PC-3 (cell line): ENCODE data around the gene EVL. TPM values are rescaled to one million over a fixed set of nuclear protein-coding genes. Genes with fewer than 3 reads are reported as not detected.

ENCODE experiments used
- ATAC-seq: fragments of 200-7000 bp; cut with Tn5 transposase; 2 replicates; pipeline ENCODE4 v1.9.1; 2020; ENCODE audit warnings: mild to moderate bottlenecking, moderate library complexity
- BruUV-seq: library from RNA; stranded (reverse); fragments of 400-500 nt; replicated peaks from 2 replicates; lab custom pipeline; 2021; lab: Mats Ljungman, UMichigan
- CTCF ChIA-PET: fragments of 300-600 bp; sonication (Branson Sonifier 250); formaldehyde crosslinking; loops from one replicate; lab custom pipeline; 2022; ENCODE audit warnings: antibody characterized with exemption; lab: Charles Lee
- POLR2A ChIA-PET: fragments of 300-600 bp; sonication (Branson Sonifier 250); formaldehyde crosslinking; loops from one replicate; lab custom pipeline; 2022; ENCODE audit warnings: antibody characterized with exemption; ENCODE audit not compliant: unreplicated experiment; lab: Charles Lee
- DNase-seq: peaks from one replicate; pipeline ENCODE4 v3.0.0-alpha.2; 2015
- H2AFZ ChIP-seq: fragments of 300-600 bp; sonication (generic); 2 replicates; pipeline ENCODE4 v1.6.0; 2016; ENCODE audit warnings: antibody characterized with exemption, low read length
- H3F3A ChIP-seq: fragments of 300-600 bp; sonication (generic); one replicate; pipeline ENCODE4 v1.6.0; 2017; ENCODE audit warnings: antibody characterized with exemption, low read length, control low read depth, mild to moderate bottlenecking; ENCODE audit not compliant: unreplicated experiment
- H3K27ac ChIP-seq: fragments of 300-600 bp; sonication (generic); 2 replicates; pipeline ENCODE4 v1.5.1; 2016; ENCODE audit warnings: mild to moderate bottlenecking, low read length
- H3K27me3 ChIP-seq: fragments of 300-600 bp; sonication (generic); 2 replicates; pipeline ENCODE4 v1.6.1; 2016; ENCODE audit warnings: low read length, mixed read lengths
- H3K36me3 ChIP-seq: fragments of 300-600 bp; sonication (generic); 2 replicates; pipeline ENCODE4 v1.6.1; 2016; ENCODE audit warnings: low read depth, mixed run types, low read length, mixed read lengths
- H3K4me1 ChIP-seq: fragments of 300-600 bp; sonication (generic); 2 replicates; pipeline ENCODE4 v1.5.1; 2016; ENCODE audit warnings: low read length; ENCODE audit not compliant: insufficient read depth
- H3K4me2 ChIP-seq: fragments of 300-600 bp; sonication (generic); 2 replicates; pipeline ENCODE4 v1.6.0; 2016; ENCODE audit warnings: low read length
- H3K4me3 ChIP-seq: fragments of 300-600 bp; sonication (generic); 2 replicates; pipeline ENCODE4 v1.5.1; 2016; ENCODE audit warnings: mild to moderate bottlenecking, low read length, mixed read lengths
- H3K79me2 ChIP-seq: fragments of 300-600 bp; sonication (generic); 2 replicates; pipeline ENCODE4 v1.6.1; 2017; ENCODE audit warnings: low read length, mixed read lengths
- H3K9ac ChIP-seq: fragments of 300-600 bp; sonication (generic); 2 replicates; pipeline ENCODE4 v1.6.0; 2016; ENCODE audit warnings: mild to moderate bottlenecking, low read length
- H3K9me2 ChIP-seq: fragments of 300-600 bp; sonication (generic); replicated peaks from 2 replicates; pipeline ENCODE4 v1.6.1; 2016; ENCODE audit warnings: mixed run types, low read length, mixed read lengths
- H3K9me3 ChIP-seq: fragments of 300-600 bp; sonication (generic); 2 replicates; pipeline ENCODE4 v1.6.1; 2016; ENCODE audit warnings: low read length, mixed read lengths
- H4K20me1 ChIP-seq: fragments of 300-600 bp; sonication (generic); 2 replicates; pipeline ENCODE4 v1.6.1; 2016; ENCODE audit warnings: low read length, mixed read lengths
- CTCF ChIP-seq: fragments of 300-600 bp; sonication (generic); conservative IDR thresholded peaks from 2 replicates; pipeline ENCODE4 v1.5.1; 2017; ENCODE audit warnings: antibody characterized with exemption, low read depth, mild to moderate bottlenecking, low read length
- EZH2 ChIP-seq: fragments of 300-600 bp; sonication (generic); IDR thresholded peaks from one replicate; pipeline ENCODE4 v1.6.1; 2017; ENCODE audit warnings: antibody characterized with exemption, mild to moderate bottlenecking, low read length; ENCODE audit not compliant: unreplicated experiment
- EZH2phosphoT487 ChIP-seq: fragments of 300-600 bp; sonication (generic); IDR thresholded peaks from 2 replicates; pipeline ENCODE4 v1.6.1; 2018; ENCODE audit warnings: mild to moderate bottlenecking, antibody characterized with exemption, low read length, borderline replicate concordance
- intact Hi-C: fragments of 100-400 bp; cut with micrococcal nuclease; formaldehyde crosslinking; loops from 2 replicates; pipeline ENCODE4 v1.9.0; 2023
- total RNA-seq: library from RNA; depleted of rRNA; stranded (reverse); fragments of >200 nt; gene quantifications from 2 replicates; pipeline ENCODE4 v1.2.3, GENCODE V29; 2014

Gene EVL
- total RNA-seq, 1 experiment from 2014 or later, result 26.5 TPM

DNA sequence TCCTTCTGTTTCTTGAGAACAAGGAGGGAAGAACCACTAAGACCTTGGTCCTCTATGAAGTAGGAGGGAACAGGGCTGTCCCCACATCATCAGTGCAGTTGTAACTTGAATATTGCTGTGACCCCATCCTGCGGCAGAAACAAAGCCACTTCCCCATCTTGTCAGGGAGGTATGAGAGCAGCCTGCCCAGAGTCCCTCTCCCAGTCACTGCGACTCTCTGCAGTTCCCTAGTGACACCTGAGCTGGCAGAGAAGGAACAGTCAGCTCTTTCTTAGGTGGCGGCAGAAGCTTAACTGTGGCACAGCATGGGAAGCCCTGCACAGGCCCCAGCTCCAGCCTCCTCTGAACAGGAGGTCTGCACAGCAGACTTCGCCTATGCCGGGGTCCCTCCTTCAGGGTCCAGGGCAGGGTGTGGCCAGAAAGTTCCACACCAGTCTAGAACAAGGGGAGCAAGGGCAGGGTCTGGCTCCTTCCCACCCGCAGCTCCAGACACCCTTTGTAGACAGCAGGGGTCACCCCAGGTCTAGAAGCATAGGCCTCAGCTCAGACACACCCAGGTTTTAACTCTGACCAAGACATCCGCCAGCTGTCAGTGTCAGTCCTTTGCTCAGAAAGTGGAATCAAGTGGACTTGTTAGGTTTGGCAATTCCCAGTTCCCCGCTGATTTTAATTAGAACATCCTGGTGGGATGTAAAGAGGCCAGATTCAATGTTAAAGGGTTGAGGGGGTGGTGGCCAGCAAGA lies 57.4 kb downstream of the EVL start:
- Histone ChIP-seq H3K4me1 (no peaks in the 10 kb centered on the region), H3K79me2 (no peaks in the 10 kb centered on the region), H3K9ac (no peak overlapping the region), H2AFZ (no peak overlapping the region), H3K4me3 (no peak overlapping the region), H3K9me2 (no peaks in the 10 kb centered on the region), H3K36me3 (no peaks in the 10 kb centered on the region), H3K27me3 (no peaks in the 10 kb centered on the region), H3K4me2 (no peak overlapping the region), H3K27ac (no peak overlapping the region), H4K20me1 (no peaks in the 10 kb centered on the region), H3K9me3 (no peaks in the 10 kb centered on the region), H3F3A (no peaks in the 10 kb centered on the region)
- ChIA-PET CTCF (interaction anchor here (0.5 kb wide), 2 partner anchors 37 to 38 kb away, joined by 3 to 13 read pairs; partner anchors contain the start of gene DEGS2), POLR2A (no interaction called here)
- intact Hi-C loops, result no loop called here
- DNase-seq, result no peak
- no TSS peak for BruUV-seq
- ATAC-seq, result no peak
- TF ChIP-seq CTCF, result peak; percentile 25; the same call in 1 of the 2 replicates
- no peak for TF ChIP-seq EZH2phosphoT487

- ATAC-seq (no peak), DNase-seq (no peak)
- CTCF ChIA-PET, result no interaction called here
- Histone ChIP-seq H2AFZ (no peak overlapping the region), H3K36me3 (no peaks in the 10 kb centered on the region), H3K27me3 (no peaks in the 10 kb centered on the region), H3K4me2 (no peak overlapping the region), H4K20me1 (no peaks in the 10 kb centered on the region), H3K9me2 (no peaks in the 10 kb centered on the region), H3K27ac (no peak overlapping the region), H3K4me3 (no peak overlapping the region), H3K9ac (no peak overlapping the region), H3K79me2 (no peaks in the 10 kb centered on the region), H3K4me1 (no peaks in the 10 kb centered on the region), H3F3A (no peaks in the 10 kb centered on the region), H3K9me3 (no peaks in the 10 kb centered on the region)
- POLR2A ChIA-PET, result no interaction called here
- intact Hi-C loops, result no loop called here
- TF ChIP-seq EZH2phosphoT487 (no peak), EZH2 (no peak), CTCF (no peak)
- BruUV-seq, result no TSS peak
These were observed 58.4 kb downstream of the EVL start for GRCh38 chr14:100123618-100124017.

DNA sequence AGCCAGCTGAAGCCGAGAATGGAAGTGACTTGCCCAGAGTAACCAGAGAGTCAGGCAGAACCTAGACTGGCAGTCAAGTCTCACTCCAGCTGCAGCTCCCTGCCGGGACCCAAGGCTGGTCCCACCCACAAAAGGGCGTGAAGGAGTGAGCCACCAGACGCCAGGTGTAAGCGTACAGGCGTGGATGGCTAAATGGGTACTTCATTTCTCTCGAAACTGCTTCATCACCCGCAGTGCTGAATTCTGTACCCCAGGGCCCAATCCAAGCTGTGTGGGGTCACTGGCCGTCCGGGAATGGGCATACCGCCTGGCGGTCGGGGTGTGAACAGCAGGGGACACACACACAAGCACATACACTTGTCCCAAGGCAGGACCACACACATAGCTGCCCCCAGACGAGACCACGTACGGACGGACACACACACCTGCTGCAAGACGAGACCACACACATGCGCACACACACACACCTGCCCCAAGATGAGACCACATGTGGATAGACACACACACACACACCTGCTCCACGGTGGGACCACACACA lies 59.4 kb downstream of the EVL start:
- Histone ChIP-seq H3K27ac (no peak overlapping the region), H3K4me3 (no peak overlapping the region), H2AFZ (no peak overlapping the region), H3F3A (no peaks in the 10 kb centered on the region), H3K79me2 (no peaks in the 10 kb centered on the region), H3K4me1 (no peaks in the 10 kb centered on the region), H3K9me2 (no peaks in the 10 kb centered on the region), H4K20me1 (no peaks in the 10 kb centered on the region), H3K4me2 (no peak overlapping the region), H3K9me3 (no peaks in the 10 kb centered on the region), H3K36me3 (no peaks in the 10 kb centered on the region), H3K9ac (no peak overlapping the region), H3K27me3 (no peaks in the 10 kb centered on the region)
- no TSS peak for BruUV-seq
- no peak for ATAC-seq
- POLR2A ChIA-PET, result no interaction called here
- TF ChIP-seq CTCF (no peak), EZH2 (no peak), EZH2phosphoT487 (no peak)
- DNase-seq, result no peak
- CTCF ChIA-PET, result no interaction called here
- intact Hi-C loops, result no loop called here
